ENCODE results near the gene PLEKHA6.

PLEKHA6 gene

DNA sequence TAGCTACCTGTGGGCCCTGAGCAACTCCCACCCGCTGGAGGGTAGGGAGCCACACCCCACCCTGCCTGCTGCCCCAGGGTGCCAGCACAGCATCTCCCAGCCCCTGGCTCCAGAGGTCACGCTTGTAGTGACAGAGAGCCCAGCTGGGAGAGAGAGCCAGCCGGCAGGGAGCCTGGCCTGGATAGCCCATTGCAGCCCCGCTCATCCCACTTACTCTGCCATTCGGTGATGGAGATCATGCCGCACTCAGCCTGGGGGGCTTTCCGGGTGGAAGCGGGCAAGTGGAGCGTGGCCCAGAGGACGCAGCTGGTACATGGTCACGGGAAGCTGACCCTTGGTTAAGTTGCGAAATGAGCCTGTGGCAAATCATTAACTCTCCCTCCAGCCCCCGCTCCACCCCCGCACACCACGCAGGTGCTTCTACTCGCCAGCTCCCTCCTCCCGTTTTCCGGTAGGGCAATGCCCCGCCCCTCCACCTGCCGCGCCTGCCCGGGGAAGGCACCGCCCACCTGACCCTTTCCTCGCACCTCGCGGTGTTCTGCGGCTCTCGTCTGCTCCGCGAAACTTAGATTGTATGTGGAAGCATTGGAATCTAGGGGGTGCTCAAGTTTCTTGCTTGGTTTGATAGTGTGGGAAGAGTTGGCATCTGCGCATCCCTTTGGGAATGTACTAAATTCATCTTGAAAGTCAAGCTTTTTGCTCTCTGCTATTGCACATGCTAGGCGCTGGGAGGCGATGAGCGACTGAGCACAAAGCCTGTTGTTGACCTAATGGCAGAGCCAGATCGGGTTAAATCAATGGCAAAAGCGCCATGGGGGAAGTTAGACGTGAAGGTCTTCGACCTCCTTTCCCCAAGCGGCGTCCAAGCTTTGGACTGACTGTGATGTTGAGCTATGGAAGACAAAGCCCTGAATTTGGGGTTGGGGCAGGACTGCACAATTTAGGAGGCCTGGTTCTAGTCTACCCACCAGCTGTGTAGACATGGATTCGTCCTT, 145.8 kb downstream of the PLEKHA6 start, which contains the start of gene GOLT1A:
TSS of gene GOLT1A (minus strand) at position 321 of the 995 bp plus-strand sequence. CDS start at position 239, 82 bp downstream.
- Histone ChIP-seq H3K4me1 (ENCODE audit: control insufficient read depth, insufficient read depth, low read depth, low read length) (peaks cover 9% of the 10 kb centered on the region), H2BK120ac (ENCODE audit: low read depth, low read length) (no peak within 1 kb of the TSS), H3K27me3 (ENCODE audit: control insufficient read depth in 1 of 2, insufficient read depth in 1 of 2, low read length in 2 of 2) (peaks cover 42 to 53% of the 10 kb centered on the region in 2 experiments), H4K91ac (ENCODE audit: low read length) (no peak within 1 kb of the TSS), H3K79me1 (replicated peaks; ENCODE audit: low read length, poor library complexity, severe bottlenecking) (no peaks in the 10 kb centered on the region), H2BK15ac (ENCODE audit: low read depth, poor library complexity, severe bottlenecking) (no peak within 1 kb of the TSS), H3K4me2 (ENCODE audit: low read length, poor library complexity, severe bottlenecking) (peak within 1 kb of the TSS; percentile 67), H3K9ac (ENCODE audit: low read length) (no peak within 1 kb of the TSS), H2AK5ac (ENCODE audit: low read length, severe bottlenecking) (peak within 1 kb of the TSS; percentile 80), H3K36me3 (ENCODE audit: control insufficient read depth in 1 of 2, insufficient read depth in 2 of 2, low read depth in 1 of 2, low read length in 2 of 2) (no peaks in the 10 kb centered on the region), H3K27ac (ENCODE audit: low read length, poor library complexity, severe bottlenecking) (no peak within 1 kb of the TSS), H2AFZ (ENCODE audit: low read depth, low read length) (no peak within 1 kb of the TSS), H3K4me3 (ENCODE audit: insufficient read depth in 1 of 2, low read depth in 1 of 2, low read length in 2 of 2) (peak within 1 kb of the TSS; percentile 9 to 38), H3K14ac (ENCODE audit: low read length in 2 of 2) (no peak within 1 kb of the TSS), H2BK5ac (ENCODE audit: low read depth, low read length, poor library complexity, severe bottlenecking) (peak within 1 kb of the TSS; percentile 32), H2BK12ac (ENCODE audit: low read length in 2 of 2) (peak within 1 kb of the TSS in 1 of 2 experiments; percentile 26), H3K18ac (ENCODE audit: low read depth in 1 of 2, low read length in 2 of 2) (no peak within 1 kb of the TSS), H3K9me3 (ENCODE audit: control insufficient read depth, low read length) (no peaks in the 10 kb centered on the region), H3K23ac (ENCODE audit: low read length in 2 of 2) (no peak within 1 kb of the TSS), H4K8ac (ENCODE audit: low read length) (no peak within 1 kb of the TSS), H3K4ac (ENCODE audit: low read depth in 1 of 2, low read length in 2 of 2) (no peak within 1 kb of the TSS)
- WGBS, result 12% methylated on average over 41 of the region's 41 CpGs
- DNase-seq, result peak; percentile 71

DNA sequence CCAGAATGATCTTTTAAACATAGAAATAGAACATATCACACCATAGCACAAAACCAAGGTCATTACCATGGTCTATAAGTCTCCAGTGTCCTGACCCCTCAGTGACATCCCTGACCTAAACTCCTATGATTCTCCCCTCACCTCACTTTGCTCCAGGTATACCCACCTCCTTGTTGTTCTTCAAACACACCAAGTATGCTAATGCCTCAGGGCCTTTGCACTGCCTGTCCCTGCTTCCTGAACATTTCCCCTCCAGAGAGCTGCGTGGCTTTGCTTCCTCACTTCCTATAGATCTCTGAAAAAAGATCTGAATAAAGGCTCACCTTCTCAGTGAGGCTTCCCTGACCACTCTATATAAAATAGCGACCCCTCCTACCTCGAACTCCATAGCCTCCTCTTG, 147.0 kb downstream of the PLEKHA6 start:
- no peak overlapping the region for H3K27ac ChIP-seq (ENCODE audit: low read length, poor library complexity, severe bottlenecking)
- H2BK120ac ChIP-seq (ENCODE audit: low read depth, low read length), result no peak overlapping the region
- H2AFZ ChIP-seq (ENCODE audit: low read depth, low read length), result no peak overlapping the region
- peaks cover 9% of the 10 kb centered on the region for H3K4me1 ChIP-seq (ENCODE audit: control insufficient read depth, insufficient read depth, low read depth, low read length)
- no peak overlapping the region for H2AK5ac ChIP-seq (ENCODE audit: low read length, severe bottlenecking)
- no peak overlapping the region for H4K91ac ChIP-seq (ENCODE audit: low read length)
- no peak overlapping the region for H2BK5ac ChIP-seq (ENCODE audit: low read depth, low read length, poor library complexity, severe bottlenecking)
- no peak overlapping the region for H3K18ac ChIP-seq (ENCODE audit: low read depth in 1 of 2, low read length in 2 of 2)
- no peak for DNase-seq
- no peak overlapping the region for H3K23ac ChIP-seq (ENCODE audit: low read length in 2 of 2)
- 91% methylated on average over 2 of the region's 3 CpGs for WGBS
- no peak overlapping the region for H4K8ac ChIP-seq (ENCODE audit: low read length)
- no peaks in the 10 kb centered on the region for H3K36me3 ChIP-seq (ENCODE audit: control insufficient read depth in 1 of 2, insufficient read depth in 2 of 2, low read depth in 1 of 2, low read length in 2 of 2)
- H3K9me3 ChIP-seq (ENCODE audit: control insufficient read depth, low read length), result no peaks in the 10 kb centered on the region
- no peak overlapping the region for H3K4ac ChIP-seq (ENCODE audit: low read depth in 1 of 2, low read length in 2 of 2)
- no peak overlapping the region for H2BK15ac ChIP-seq (ENCODE audit: low read depth, poor library complexity, severe bottlenecking)
- no peak overlapping the region for H2BK12ac ChIP-seq (ENCODE audit: low read length in 2 of 2)
- H3K27me3 ChIP-seq (ENCODE audit: control insufficient read depth in 1 of 2, insufficient read depth in 1 of 2, low read length in 2 of 2), result peaks cover 35 to 44% of the 10 kb centered on the region in 2 experiments
- no peak overlapping the region for H3K14ac ChIP-seq (ENCODE audit: low read length in 2 of 2)
- no peak overlapping the region for H3K4me3 ChIP-seq (ENCODE audit: insufficient read depth in 1 of 2, low read depth in 1 of 2, low read length in 2 of 2)
- no peak overlapping the region for H3K4me2 ChIP-seq (ENCODE audit: low read length, poor library complexity, severe bottlenecking)
- H3K79me1 ChIP-seq (replicated peaks; ENCODE audit: low read length, poor library complexity, severe bottlenecking), result no peaks in the 10 kb centered on the region
- no peak overlapping the region for H3K9ac ChIP-seq (ENCODE audit: low read length)

DNA sequence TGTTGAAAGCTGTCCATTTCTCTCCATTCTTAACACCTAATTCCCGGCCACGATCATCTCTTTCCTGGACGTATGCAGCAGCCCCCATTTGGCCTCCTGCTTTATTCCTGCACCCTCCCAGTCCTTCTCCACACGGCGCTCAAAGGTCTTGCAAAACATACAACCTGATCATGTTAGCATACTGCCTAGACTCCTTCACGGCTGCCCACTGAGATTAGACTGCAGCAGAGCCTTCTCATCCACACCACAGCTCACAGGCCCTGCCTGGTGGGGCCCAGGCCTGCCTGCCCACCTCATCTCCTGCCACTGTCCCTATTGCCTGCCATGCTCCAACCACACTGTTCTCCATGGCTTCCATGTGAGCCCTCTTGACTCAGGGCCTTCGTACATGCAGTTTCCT, 148.7 kb downstream of the PLEKHA6 start:
- WGBS, result 78% methylated on average over 7 of the region's 7 CpGs
- no peak overlapping the region for H3K9ac ChIP-seq (ENCODE audit: low read length)
- H3K27ac ChIP-seq (ENCODE audit: low read length, poor library complexity, severe bottlenecking), result no peak overlapping the region
- no peak overlapping the region for H3K4me3 ChIP-seq (ENCODE audit: insufficient read depth in 1 of 2, low read depth in 1 of 2, low read length in 2 of 2)
- no peak overlapping the region for H3K4ac ChIP-seq (ENCODE audit: low read depth in 1 of 2, low read length in 2 of 2)
- no peak overlapping the region for H3K14ac ChIP-seq (ENCODE audit: low read length in 2 of 2)
- DNase-seq, result no peak
- no peaks in the 10 kb centered on the region for H3K9me3 ChIP-seq (ENCODE audit: control insufficient read depth, low read length)
- H4K91ac ChIP-seq (ENCODE audit: low read length), result no peak overlapping the region
- H3K27me3 ChIP-seq (ENCODE audit: control insufficient read depth in 1 of 2, insufficient read depth in 1 of 2, low read length in 2 of 2), result peaks cover 37 to 38% of the 10 kb centered on the region in 2 experiments
- no peaks in the 10 kb centered on the region for H3K79me1 ChIP-seq (replicated peaks; ENCODE audit: low read length, poor library complexity, severe bottlenecking)
- H2AK5ac ChIP-seq (ENCODE audit: low read length, severe bottlenecking), result no peak overlapping the region
- no peak overlapping the region for H2BK120ac ChIP-seq (ENCODE audit: low read depth, low read length)
- H3K23ac ChIP-seq (ENCODE audit: low read length in 2 of 2), result no peak overlapping the region
- H2BK12ac ChIP-seq (ENCODE audit: low read length in 2 of 2), result no peak overlapping the region
- no peak overlapping the region for H3K4me2 ChIP-seq (ENCODE audit: low read length, poor library complexity, severe bottlenecking)
- H3K18ac ChIP-seq (ENCODE audit: low read depth in 1 of 2, low read length in 2 of 2), result no peak overlapping the region
- H3K4me1 ChIP-seq (ENCODE audit: control insufficient read depth, insufficient read depth, low read depth, low read length), result peaks cover 11% of the 10 kb centered on the region
- H3K36me3 ChIP-seq (ENCODE audit: control insufficient read depth in 1 of 2, insufficient read depth in 2 of 2, low read depth in 1 of 2, low read length in 2 of 2), result no peaks in the 10 kb centered on the region
- H4K8ac ChIP-seq (ENCODE audit: low read length), result no peak overlapping the region
- no peak overlapping the region for H2BK5ac ChIP-seq (ENCODE audit: low read depth, low read length, poor library complexity, severe bottlenecking)
- no peak overlapping the region for H2BK15ac ChIP-seq (ENCODE audit: low read depth, poor library complexity, severe bottlenecking)
- no peak overlapping the region for H2AFZ ChIP-seq (ENCODE audit: low read depth, low read length)

DNA sequence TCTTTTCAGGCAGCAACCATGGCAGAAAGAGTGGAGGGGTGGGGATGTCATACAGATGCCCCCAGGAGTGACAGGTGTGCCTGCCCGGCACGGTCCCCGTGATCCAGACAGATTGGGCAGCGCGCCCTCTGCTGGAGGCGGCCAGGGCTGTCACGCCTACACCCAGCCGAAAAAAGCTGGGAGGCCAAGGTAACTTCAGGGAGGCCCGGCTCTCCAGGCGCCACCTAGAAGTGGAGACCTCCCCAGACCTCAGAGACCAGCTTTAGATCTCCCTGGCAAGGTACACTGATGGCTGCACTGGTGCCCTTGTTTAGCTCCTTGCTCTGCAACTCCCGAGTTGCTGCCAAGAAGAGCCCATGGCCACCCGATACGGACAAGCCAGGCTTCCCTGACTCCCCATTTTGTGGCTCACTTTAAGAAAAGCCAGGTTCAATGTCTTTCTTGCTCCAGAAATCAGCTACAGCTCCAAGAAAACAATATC, 152.6 kb downstream of the PLEKHA6 start:
- Histone ChIP-seq H2AK5ac (ENCODE audit: low read length, severe bottlenecking) (no peak overlapping the region), H3K23ac (ENCODE audit: low read length in 2 of 2) (no peak overlapping the region), H3K9ac (ENCODE audit: low read length) (no peak overlapping the region), H3K27ac (ENCODE audit: low read length, poor library complexity, severe bottlenecking) (no peak overlapping the region), H2BK15ac (ENCODE audit: low read depth, poor library complexity, severe bottlenecking) (no peak overlapping the region), H3K9me3 (ENCODE audit: control insufficient read depth, low read length) (no peaks in the 10 kb centered on the region), H3K18ac (ENCODE audit: low read depth in 1 of 2, low read length in 2 of 2) (no peak overlapping the region), H3K4me1 (ENCODE audit: control insufficient read depth, insufficient read depth, low read depth, low read length) (peaks cover 9% of the 10 kb centered on the region), H2AFZ (ENCODE audit: low read depth, low read length) (no peak overlapping the region), H3K4me2 (ENCODE audit: low read length, poor library complexity, severe bottlenecking) (no peak overlapping the region), H3K79me1 (replicated peaks; ENCODE audit: low read length, poor library complexity, severe bottlenecking) (no peaks in the 10 kb centered on the region), H4K8ac (ENCODE audit: low read length) (no peak overlapping the region), H3K4me3 (ENCODE audit: insufficient read depth in 1 of 2, low read depth in 1 of 2, low read length in 2 of 2) (no peak overlapping the region), H2BK5ac (ENCODE audit: low read depth, low read length, poor library complexity, severe bottlenecking) (no peak overlapping the region), H3K4ac (ENCODE audit: low read depth in 1 of 2, low read length in 2 of 2) (no peak overlapping the region), H3K14ac (ENCODE audit: low read length in 2 of 2) (no peak overlapping the region), H3K27me3 (ENCODE audit: control insufficient read depth in 1 of 2, insufficient read depth in 1 of 2, low read length in 2 of 2) (peaks cover 35 to 47% of the 10 kb centered on the region in 2 experiments), H4K91ac (ENCODE audit: low read length) (no peak overlapping the region), H3K36me3 (ENCODE audit: control insufficient read depth in 1 of 2, insufficient read depth in 2 of 2, low read depth in 1 of 2, low read length in 2 of 2) (no peaks in the 10 kb centered on the region), H2BK12ac (ENCODE audit: low read length in 2 of 2) (no peak overlapping the region), H2BK120ac (ENCODE audit: low read depth, low read length) (no peak overlapping the region)
- WGBS, result 12% methylated on average over 13 of the region's 13 CpGs
- peak; percentile 35 for DNase-seq

Data from mesenchymal stem cell (in vitro differentiated cells and primary cell).